HG03280 (cell line): ENCODE data around the gene TPT1.
A peak's percentile ranks its signal among the peaks of the same experiment; 100 is the strongest.
"Not testable (repeated sequence)": the region's sequence is repeated elsewhere in the genome, so short reads cannot be mapped to it uniquely, and the experiment has no call there.

Experiments
- ATAC-seq: cut with Tn5 transposase; IDR thresholded peaks from one replicate; pipeline ENCODE4 v1.9.1; 2021; ENCODE audit warnings: mild to moderate bottlenecking, moderate library complexity; ENCODE audit not compliant: unreplicated experiment

The TPT1 gene

GRCh38 chr13:45341034-45341798, at the start of gene TPT1:
TSS of gene TPT1 (minus strand) at chr13:45341183. CDS start at chr13:45341069, 114 bp downstream.
- ATAC-seq = peak; percentile 88

DNA sequence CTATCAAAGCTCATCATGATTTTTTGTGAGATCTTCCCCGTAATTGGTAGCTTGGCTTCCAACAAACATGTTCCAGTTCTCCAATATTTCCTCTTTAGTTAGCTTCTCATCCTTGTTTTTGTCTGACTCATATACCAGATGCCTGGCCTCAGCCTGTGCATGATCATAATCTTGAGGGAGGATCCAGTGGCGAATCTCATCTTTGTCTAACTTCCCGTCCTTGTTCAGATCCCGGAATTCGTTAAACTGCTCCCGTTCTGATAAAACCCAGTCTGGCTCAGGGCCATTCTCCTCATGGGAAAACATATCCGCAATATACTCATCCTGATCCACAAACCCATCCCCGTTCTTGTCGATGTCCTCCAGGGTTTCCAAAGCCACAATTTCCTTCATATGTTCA, 49.4 kb upstream of the TPT1 start:
- ATAC-seq = not testable (repeated sequence)

GRCh38 chr13:45388664-45389063, 47.7 kb upstream of the TPT1 start:
- no peak for ATAC-seq

DNA sequence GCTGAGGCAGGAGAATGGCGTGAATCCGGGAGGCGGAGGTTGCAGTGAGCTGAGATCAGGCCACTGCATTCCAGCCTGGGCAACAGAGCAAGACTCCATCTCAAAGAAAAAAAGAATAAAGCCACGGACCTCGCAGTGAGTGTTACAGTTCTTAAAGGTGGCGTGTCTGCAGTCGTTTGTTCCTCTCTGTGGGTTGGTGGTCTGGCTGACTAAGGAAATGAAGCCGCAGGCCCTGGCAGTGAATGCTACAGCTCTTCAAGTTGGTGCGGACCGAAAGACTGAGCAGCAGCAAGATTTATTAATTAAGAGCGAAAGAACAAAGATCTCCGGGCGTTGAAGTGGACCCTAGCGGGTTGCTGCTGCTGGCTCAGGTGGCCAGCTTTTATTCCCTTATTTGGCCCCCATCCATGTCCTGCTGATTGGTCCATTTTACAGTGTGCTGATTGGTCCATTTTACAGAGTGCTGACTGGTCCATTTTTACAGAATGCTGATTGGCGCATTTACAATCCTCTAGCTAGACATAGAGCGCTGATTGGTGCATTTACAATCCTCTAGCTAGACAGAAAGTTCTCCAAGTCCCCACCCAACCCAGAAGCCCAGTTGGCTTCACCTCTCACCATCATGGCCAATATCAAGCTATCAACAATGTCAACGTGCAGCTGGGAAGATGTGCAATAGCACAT, 46.1 kb upstream of the TPT1 start:
- not testable (repeated sequence) for ATAC-seq

DNA sequence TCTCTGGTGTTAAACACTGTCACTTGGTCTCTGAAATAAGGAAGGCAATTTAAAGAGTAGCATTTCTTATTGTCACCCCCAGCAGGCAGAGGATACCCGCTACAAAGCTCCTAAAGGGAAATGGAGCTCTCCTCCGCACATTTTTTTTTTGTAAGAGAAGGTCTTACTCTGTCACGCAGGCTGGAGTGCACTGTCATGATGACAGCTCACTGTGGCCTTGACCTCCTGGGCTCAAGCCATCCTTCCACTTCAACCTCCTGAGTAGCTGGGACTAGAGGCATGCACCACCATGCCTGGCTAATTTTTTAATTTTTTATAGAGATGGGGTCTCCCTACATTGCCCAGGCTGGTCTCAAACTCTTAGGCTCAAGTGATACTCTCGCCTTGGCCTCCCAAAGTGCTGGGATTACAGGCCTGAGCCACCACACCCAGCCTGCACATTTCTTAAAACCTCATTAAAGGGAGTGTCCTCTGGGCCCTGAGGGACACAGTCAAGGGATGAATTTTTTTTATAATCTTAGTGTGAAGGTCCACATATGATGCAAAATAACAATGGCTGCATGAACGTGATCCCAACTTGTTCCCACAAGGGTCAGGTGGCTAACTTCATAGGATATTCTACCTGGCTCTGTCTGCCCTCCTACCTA, 45.0 kb upstream of the TPT1 start:
- ATAC-seq = no peak

DNA sequence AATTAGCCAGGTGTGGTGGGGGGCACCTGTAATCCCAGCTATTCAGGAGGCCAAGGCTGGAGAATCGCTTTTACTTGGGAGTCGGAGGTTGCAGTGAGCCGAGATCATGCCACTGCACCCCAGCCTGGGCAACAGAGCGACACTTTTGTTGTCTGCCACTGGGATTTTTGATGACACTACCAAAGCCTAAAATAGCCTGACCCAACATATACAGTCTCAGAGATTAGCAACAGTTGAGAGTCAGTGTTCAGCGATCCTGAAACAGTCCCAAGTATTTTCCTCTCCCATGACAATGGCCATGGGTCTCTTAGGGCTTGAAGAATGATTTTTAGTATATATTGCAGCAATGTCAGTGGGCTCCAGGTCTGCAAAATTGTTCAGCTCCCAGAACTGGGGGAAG, 44.3 kb upstream of the TPT1 start:
- ATAC-seq = no peak

- no peak for ATAC-seq
Observed at GRCh38 chr13:45384474-45385174, 43.6 kb upstream of the TPT1 start.

- not testable (repeated sequence) for ATAC-seq
Observed at GRCh38 chr13:45382739-45383138, 41.8 kb upstream of the TPT1 start.

DNA sequence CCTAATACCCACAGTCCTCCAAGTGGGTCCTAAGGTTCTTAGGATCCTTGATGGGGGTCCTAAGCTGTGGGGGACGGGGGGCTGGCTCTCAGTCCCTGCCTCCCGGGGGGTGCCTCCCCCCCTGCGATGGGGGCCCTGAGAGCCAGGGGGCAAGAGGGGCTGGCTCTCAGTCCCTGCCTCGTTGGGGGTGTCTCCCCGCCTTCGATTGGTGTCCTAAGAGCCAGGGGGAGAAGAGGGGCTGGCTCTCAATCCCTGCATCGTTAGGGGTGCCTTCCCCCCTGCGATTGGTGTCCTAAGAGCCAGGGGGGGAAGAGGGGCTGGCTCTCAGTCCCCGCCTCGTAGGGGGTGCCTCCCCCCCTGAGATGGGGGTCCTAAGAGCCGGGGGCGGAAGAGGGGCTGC, 40.2 kb upstream of the TPT1 start:
- ATAC-seq = no peak

GRCh38 chr13:45380708-45381107, 39.7 kb upstream of the TPT1 start:
- ATAC-seq = not testable (repeated sequence)

DNA sequence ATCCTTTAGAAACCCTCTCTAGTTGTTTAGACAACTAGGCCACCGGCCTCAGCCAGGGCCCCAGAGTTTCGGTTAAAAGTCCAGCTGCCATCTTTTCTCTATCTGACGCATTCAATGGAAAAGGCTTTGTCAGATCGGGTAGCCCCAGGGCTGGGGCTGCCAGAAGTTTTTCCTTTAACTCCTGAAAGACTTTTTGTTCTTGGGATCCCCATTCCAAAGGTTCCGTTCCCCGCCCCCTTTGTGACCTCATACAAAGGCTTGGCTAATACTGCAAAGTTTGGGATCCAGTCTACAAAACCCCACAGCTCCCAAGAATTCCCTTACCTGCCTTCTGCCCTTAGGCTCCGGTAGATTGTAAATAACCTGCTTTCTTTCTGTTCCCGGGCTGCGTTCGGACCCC, 38.5 kb upstream of the TPT1 start:
- not testable (repeated sequence) for ATAC-seq

DNA sequence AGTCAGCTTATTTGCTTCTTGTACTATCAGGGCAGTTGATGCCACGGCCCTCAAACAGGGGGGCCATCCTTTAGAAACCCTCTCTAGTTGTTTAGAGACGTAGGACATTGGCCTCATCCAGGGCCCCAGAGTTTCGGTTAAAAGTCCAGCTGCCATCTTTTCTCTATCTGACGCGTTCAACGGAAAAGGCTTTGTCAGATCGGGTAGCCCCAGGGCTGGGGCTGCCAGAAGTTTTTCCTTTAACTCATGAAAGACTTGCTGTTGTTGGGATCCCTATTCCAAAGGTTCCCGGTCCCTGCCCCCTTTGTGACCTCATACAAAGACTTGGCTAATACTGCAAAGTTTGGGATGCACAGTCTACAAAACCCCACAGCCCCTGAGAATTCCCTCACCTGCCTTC, 37.8 kb upstream of the TPT1 start:
- ATAC-seq = not testable (repeated sequence)

DNA sequence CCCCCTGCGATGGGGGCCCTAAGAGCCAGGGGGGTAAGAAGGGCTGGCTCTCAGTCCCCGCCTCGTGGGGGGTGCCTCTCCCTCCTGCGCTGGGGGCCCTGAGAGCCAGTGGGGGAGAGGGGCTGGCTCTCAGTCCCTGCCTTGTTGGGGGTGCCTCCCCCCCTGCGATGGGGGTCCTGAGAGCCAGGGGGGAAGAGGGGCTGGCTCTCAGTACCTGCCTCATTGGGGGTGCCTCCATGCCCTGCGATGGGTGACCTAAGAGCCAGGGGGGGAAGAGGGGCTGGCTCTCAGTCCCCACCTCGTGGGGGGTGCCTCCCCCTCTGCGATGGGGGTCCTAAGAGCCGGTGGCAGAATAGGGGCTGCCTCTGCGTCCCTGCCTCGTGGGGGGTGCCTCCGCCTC, 36.3 kb upstream of the TPT1 start:
- ATAC-seq = not testable (repeated sequence)

DNA sequence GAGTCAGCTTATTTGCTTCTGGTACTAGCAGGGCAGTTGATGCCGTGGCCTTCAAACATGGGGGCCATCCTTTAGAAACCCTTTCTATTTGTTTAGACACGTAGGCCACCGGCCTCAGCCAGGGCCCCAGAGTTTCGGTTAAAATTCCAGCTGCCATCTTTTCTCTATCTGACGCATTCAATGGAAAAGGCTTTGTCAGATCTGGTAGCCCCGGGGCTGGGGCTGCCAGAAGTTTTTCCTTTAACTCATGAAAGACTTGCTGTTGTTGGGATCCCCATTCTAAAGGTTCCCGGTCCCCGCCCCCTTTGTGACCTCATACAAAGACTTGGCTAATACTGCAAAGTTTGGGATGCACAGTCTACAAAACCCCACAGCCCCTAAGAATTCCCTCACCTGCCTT, 35.7 kb upstream of the TPT1 start:
- ATAC-seq = not testable (repeated sequence)

DNA sequence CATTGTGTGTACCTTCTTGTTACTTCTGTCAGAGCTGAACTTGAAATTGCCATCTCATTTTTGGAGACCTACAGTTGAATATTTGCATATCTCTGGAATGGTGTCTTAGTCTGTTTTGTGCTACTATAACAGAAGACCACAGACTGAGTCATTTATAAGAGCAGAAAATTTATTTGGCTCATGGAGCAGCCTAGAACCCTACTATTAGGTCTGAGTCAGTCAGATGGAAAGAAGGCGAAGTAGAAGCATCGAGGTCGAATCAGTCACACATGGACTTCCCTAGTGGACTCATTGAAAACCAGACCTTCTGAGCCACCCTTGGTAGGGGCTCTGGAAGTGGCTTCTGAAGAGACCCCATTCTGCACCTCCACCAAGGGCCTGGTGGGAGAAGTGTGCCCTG, 33.9 kb upstream of the TPT1 start:
- ATAC-seq = no peak

GRCh38 chr13:45373162-45373547, 32.2 kb upstream of the TPT1 start:
- ATAC-seq = no peak

GRCh38 chr13:45372189-45373161, 31.5 kb upstream of the TPT1 start:
- ATAC-seq = no peak

- no peak for ATAC-seq
Observed at GRCh38 chr13:45370922-45371406, 30.0 kb upstream of the TPT1 start.

DNA sequence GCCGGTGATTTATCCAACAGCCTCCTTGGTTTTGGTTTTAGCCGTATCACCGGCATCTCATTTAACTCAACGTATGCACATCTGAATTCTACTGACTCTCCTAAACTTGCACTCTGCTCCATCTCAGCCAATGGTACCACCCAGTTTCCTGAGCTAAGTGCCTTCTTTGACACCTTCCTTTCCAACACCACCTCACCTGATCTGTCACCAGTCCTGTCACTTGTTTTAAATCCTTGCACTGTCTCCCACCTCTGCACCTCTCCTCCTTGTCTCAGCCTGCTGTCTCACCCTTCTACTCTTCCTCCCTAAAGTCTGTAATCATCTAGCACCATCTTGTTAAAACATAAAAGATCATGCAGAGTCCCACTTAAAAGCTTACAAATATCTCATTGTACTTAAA, 28.1 kb upstream of the TPT1 start:
- no peak for ATAC-seq

DNA sequence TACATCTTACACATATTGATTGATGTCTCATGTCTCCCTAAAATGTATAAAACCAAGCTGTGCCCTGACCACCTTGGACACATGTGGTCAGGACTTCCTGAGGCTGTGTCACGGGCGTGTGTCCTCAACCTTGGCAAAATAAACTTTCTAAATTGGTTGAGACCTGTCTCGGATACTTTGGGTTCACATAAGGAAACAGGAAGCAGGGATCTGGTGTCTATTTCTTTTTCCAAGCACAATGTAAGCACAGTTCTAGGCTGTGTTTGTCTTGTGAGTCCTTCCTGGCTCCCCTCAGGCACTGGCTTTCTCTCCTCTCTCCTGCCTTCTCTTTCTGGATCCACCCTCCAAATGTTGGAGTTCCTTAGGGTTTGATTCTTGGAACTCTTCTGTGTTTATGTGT, 27.6 kb upstream of the TPT1 start:
- ATAC-seq = no peak
